GM23248 (cell line): Measurements from ENCODE around the gene NLRP7. TPM values are rescaled to one million over a fixed set of nuclear protein-coding genes. Genes with fewer than 3 reads are reported as not detected.
A peak's percentile ranks its signal among the peaks of the same experiment; 100 is the strongest.
"Not testable (repeated sequence)": the region's sequence is repeated elsewhere in the genome, so short reads cannot be mapped to it uniquely, and the experiment has no call there.

Experiments used
- DNase-seq: peaks from one replicate; pipeline ENCODE4 v3.0.0-alpha.2; 2015
- H2AFZ ChIP-seq: fragments of 200-600 bp; sonication (generic); 2 replicates; pipeline ENCODE4 v1.6.1; 2016; ENCODE audit warnings: antibody characterized with exemption
- H3F3A ChIP-seq: fragments of 200-600 bp; sonication (generic); 2 replicates; pipeline ENCODE4 v1.6.1; 2016; ENCODE audit warnings: mild to moderate bottlenecking, antibody characterized with exemption, mixed run types; ENCODE audit not compliant: insufficient read depth
- H3K27ac ChIP-seq: fragments of 200-600 bp; sonication (generic); 2 replicates; pipeline ENCODE4 v1.5.1; 2016; ENCODE audit warnings: mild to moderate bottlenecking
- H3K27me3 ChIP-seq: fragments of 200-600 bp; sonication (generic); replicated peaks from 2 replicates; pipeline ENCODE4 v1.6.1; 2016; ENCODE audit warnings: mild to moderate bottlenecking; ENCODE audit not compliant: insufficient read depth
- H3K36me3 ChIP-seq: fragments of 200-600 bp; sonication (generic); 2 replicates; pipeline ENCODE4 v1.6.1; 2016; ENCODE audit warnings: low read depth, mild to moderate bottlenecking
- H3K4me1 ChIP-seq: fragments of 200-600 bp; sonication (generic); 2 replicates; pipeline ENCODE4 v1.6.1; 2016; ENCODE audit warnings: mild to moderate bottlenecking; ENCODE audit not compliant: insufficient read depth
- H3K4me2 ChIP-seq: fragments of 200-600 bp; sonication (generic); one replicate; pipeline ENCODE4 v1.6.1; 2016; ENCODE audit warnings: mild to moderate bottlenecking; ENCODE audit not compliant: unreplicated experiment
- H3K4me3 ChIP-seq: fragments of 200-600 bp; sonication (generic); 2 replicates; pipeline ENCODE4 v1.5.1; 2016; ENCODE audit warnings: mild to moderate bottlenecking
- H3K79me2 ChIP-seq: fragments of 200-600 bp; sonication (generic); 2 replicates; pipeline ENCODE4 v1.6.1; 2016; ENCODE audit warnings: mild to moderate bottlenecking; ENCODE audit not compliant: insufficient read depth
- H3K9ac ChIP-seq: fragments of 200-600 bp; sonication (generic); 2 replicates; pipeline ENCODE4 v1.6.1; 2016; ENCODE audit warnings: mild to moderate bottlenecking
- H3K9me2 ChIP-seq: fragments of 200-600 bp; sonication (generic); 2 replicates; pipeline ENCODE4 v1.6.1; 2016; ENCODE audit warnings: mixed run types, mild to moderate bottlenecking, moderate library complexity; ENCODE audit not compliant: insufficient read depth
- H3K9me3 ChIP-seq: fragments of 200-600 bp; sonication (generic); one replicate; pipeline ENCODE4 v1.6.1; 2017; ENCODE audit warnings: low read depth
- H4K20me1 ChIP-seq: fragments of 200-600 bp; sonication (generic); 2 replicates; pipeline ENCODE4 v1.6.0; 2016; ENCODE audit not compliant: insufficient read depth
- EZH2 ChIP-seq: fragments of 200-600 bp; sonication (generic); IDR thresholded peaks from 2 replicates; pipeline ENCODE4 v1.6.1; 2018; ENCODE audit warnings: antibody characterized with exemption, mild to moderate bottlenecking; ENCODE audit not compliant: insufficient read depth, poor library complexity, severe bottlenecking
- EZH2phosphoT487 ChIP-seq: fragments of 200-600 bp; sonication (generic); IDR thresholded peaks from 2 replicates; pipeline ENCODE4 v1.6.1; 2018; ENCODE audit warnings: antibody characterized with exemption, moderate library complexity, mild to moderate bottlenecking, low read depth; ENCODE audit not compliant: insufficient read depth
- WGBS, 2 experiments: methylation state at CpG; one replicate each; pipeline ENCODE4 v1.1.6; 2015 to 2017; ENCODE audit warnings: low lambda C conversion rate in 2 of 2, low coverage in 1 of 2; ENCODE audit errors: missing lambda C conversion rate in 2 of 2; 5-methylcytosine and 5-hydroxymethylcytosine counted together
- in situ Hi-C: fragments of 300-500 bp; cut with MboI; formaldehyde crosslinking; loops from 2 replicates; pipeline ENCODE4 v1.15.0; 2020
- polyA plus RNA-seq: library from polyadenylated mRNA; unstranded; fragments of >200 nt; fragmentation: Nextera tagmentation; extraction: Ambion mirVana; gene quantifications from 2 replicates; pipeline ENCODE4 v1.2.1, GENCODE V29; 2016
- total RNA-seq: library from RNA; depleted of rRNA; stranded (reverse); fragments of >200 nt; shearing (Covaris generic); gene quantifications from 2 replicates; pipeline ENCODE4 v1.2.3, GENCODE V29; 2014

NLRP7 gene
- total and polyA plus RNA-seq, 2 experiments from 2014 or later = not detected

- Histone ChIP-seq H3K27ac (no peak overlapping the region), H3K79me2 (no peaks in the 10 kb centered on the region), H3K9me2 (no peaks in the 10 kb centered on the region), H3K9me3 (no peaks in the 10 kb centered on the region), H3K4me1 (no peaks in the 10 kb centered on the region), H3K4me3 (no peak overlapping the region), H2AFZ (no peak overlapping the region), H3F3A (no peaks in the 10 kb centered on the region), H3K4me2 (no peak overlapping the region), H3K9ac (no peak overlapping the region), H4K20me1 (no peaks in the 10 kb centered on the region), H3K27me3 (no peaks in the 10 kb centered on the region), H3K36me3 (no peaks in the 10 kb centered on the region)
- WGBS, 2 experiments = 61 to 62% methylated on average over 23 of the region's 23 CpGs
- TF ChIP-seq EZH2phosphoT487 (no peak), EZH2 (no peak)
- in situ Hi-C loops = no loop called here
- peak; percentile 54 for DNase-seq
Observed at GRCh38 chr19:54952591-54953344, 5.4 kb upstream of the NLRP7 start.

DNA sequence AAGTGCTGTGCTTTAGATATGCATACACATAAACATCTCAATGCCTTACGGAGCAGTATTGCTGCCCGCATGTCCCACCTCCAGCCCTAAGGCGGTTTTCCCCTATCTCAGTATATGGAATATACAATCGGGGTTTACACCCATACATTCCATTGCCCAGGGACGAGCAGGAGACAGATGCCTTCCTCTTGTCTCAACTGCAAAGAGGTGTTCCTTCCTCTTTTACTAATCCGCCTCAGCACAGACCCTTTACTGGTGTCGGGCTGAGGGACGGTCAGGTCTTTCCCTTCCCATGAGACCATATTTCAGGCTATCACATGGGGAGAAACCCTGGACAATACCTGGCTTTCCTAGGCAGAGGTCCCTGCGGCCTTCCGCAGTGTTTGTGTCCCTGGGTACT is 3.2 kb upstream of the NLRP7 start:
- H3K4me3 ChIP-seq, H3K27ac ChIP-seq, H3K9me2 ChIP-seq, H3K36me3 ChIP-seq, H3K4me1 ChIP-seq, H3K9ac ChIP-seq, H4K20me1 ChIP-seq, H3K4me2 ChIP-seq, DNase-seq, H3K79me2 ChIP-seq, H3K9me3 ChIP-seq, H2AFZ ChIP-seq, in situ Hi-C loops, H3F3A ChIP-seq, H3K27me3 ChIP-seq: not testable (repeated sequence)
- 31 to 37% methylated on average over 8 to 10 of the region's 10 CpGs for WGBS, 2 experiments

GRCh38 chr19:54949412-54949811 is 2.1 kb upstream of the NLRP7 start:
- H3K27me3 ChIP-seq = no peaks in the 10 kb centered on the region
- no peak overlapping the region for H3K27ac ChIP-seq
- TF ChIP-seq EZH2phosphoT487 = no peak
- no peak for TF ChIP-seq EZH2
- H2AFZ ChIP-seq = no peak overlapping the region
- H3K4me2 ChIP-seq = no peak overlapping the region
- no peak overlapping the region for H3K9ac ChIP-seq
- DNase-seq = no peak
- H3F3A ChIP-seq = no peaks in the 10 kb centered on the region
- H3K9me2 ChIP-seq = no peaks in the 10 kb centered on the region
- in situ Hi-C loops = no loop called here
- 14 to 28% methylated on average over 2 of the region's 2 CpGs for WGBS, 2 experiments
- no peaks in the 10 kb centered on the region for H3K4me1 ChIP-seq
- no peaks in the 10 kb centered on the region for H3K79me2 ChIP-seq
- H4K20me1 ChIP-seq = no peaks in the 10 kb centered on the region
- no peaks in the 10 kb centered on the region for H3K36me3 ChIP-seq
- no peak overlapping the region for H3K4me3 ChIP-seq
- H3K9me3 ChIP-seq = no peaks in the 10 kb centered on the region

GRCh38 chr19:54943772-54944361 is 3.5 kb downstream of the NLRP7 start:
- H3K79me2 ChIP-seq, H3K4me3 ChIP-seq, H3F3A ChIP-seq, H3K9me2 ChIP-seq, H3K36me3 ChIP-seq, DNase-seq, H3K4me1 ChIP-seq, H3K4me2 ChIP-seq, in situ Hi-C loops, H3K27ac ChIP-seq, H3K9me3 ChIP-seq, H4K20me1 ChIP-seq, H3K27me3 ChIP-seq, H3K9ac ChIP-seq, H2AFZ ChIP-seq: not testable (repeated sequence)
- WGBS, 2 experiments = 23 to 35% methylated on average over 11 of the region's 11 CpGs

GRCh38 chr19:54939538-54939937 is 7.8 kb downstream of the NLRP7 start:
- H3K4me2 ChIP-seq, H3K4me3 ChIP-seq, H3K27ac ChIP-seq, H3K27me3 ChIP-seq, H3K9me2 ChIP-seq, H3K4me1 ChIP-seq, H4K20me1 ChIP-seq, in situ Hi-C loops, H2AFZ ChIP-seq, H3K9ac ChIP-seq, H3K79me2 ChIP-seq, H3K9me3 ChIP-seq, DNase-seq, H3K36me3 ChIP-seq, H3F3A ChIP-seq: not testable (repeated sequence)
- 48 to 78% methylated on average over 7 to 8 of the region's 28 CpGs for WGBS, 2 experiments
